ENCODE measurements around the gene GPR39.

GPR39 gene

GRCh38 chr2:132597166-132597565 lies 180.6 kb downstream of the GPR39 start:
- H3K4me3 ChIP-seq (ENCODE audit: low read depth, low read length), result no peak overlapping the region

GRCh38 chr2:132597831-132598230 lies 181.2 kb downstream of the GPR39 start:
- H3K4me3 ChIP-seq (ENCODE audit: low read depth, low read length), result no peak overlapping the region

GRCh38 chr2:132598536-132598935 lies 181.9 kb downstream of the GPR39 start:
- no peak overlapping the region for H3K4me3 ChIP-seq (ENCODE audit: low read depth, low read length)

- H3K4me3 ChIP-seq (ENCODE audit: low read depth, low read length), result no peak overlapping the region
Measured at GRCh38 chr2:132599556-132599955, 183.0 kb downstream of the GPR39 start.

GRCh38 chr2:132604561-132604960 lies 188.0 kb downstream of the GPR39 start:
- no peak overlapping the region for H3K4me3 ChIP-seq (ENCODE audit: low read depth, low read length)

- no peak overlapping the region for H3K4me3 ChIP-seq (ENCODE audit: low read depth, low read length)
Measured at GRCh38 chr2:132605236-132606180, 188.9 kb downstream of the GPR39 start.

GRCh38 chr2:132606649-132607048 lies 190.0 kb downstream of the GPR39 start:
- no peak overlapping the region for H3K4me3 ChIP-seq (ENCODE audit: low read depth, low read length)

- H3K4me3 ChIP-seq (ENCODE audit: low read depth, low read length), result no peak overlapping the region
Measured at GRCh38 chr2:132607426-132608090, 191.0 kb downstream of the GPR39 start.

GRCh38 chr2:132608311-132608710 lies 191.7 kb downstream of the GPR39 start:
- H3K4me3 ChIP-seq (ENCODE audit: low read depth, low read length), result no peak overlapping the region

- no peak overlapping the region for H3K4me3 ChIP-seq (ENCODE audit: low read depth, low read length)
Measured at GRCh38 chr2:132609101-132609890, 192.7 kb downstream of the GPR39 start.

- no peak overlapping the region for H3K4me3 ChIP-seq (ENCODE audit: low read depth, low read length)
Measured at GRCh38 chr2:132611719-132612118, 195.1 kb downstream of the GPR39 start.

- H3K4me3 ChIP-seq (ENCODE audit: low read depth, low read length), result no peak overlapping the region
Measured at GRCh38 chr2:132615329-132616085, 198.9 kb downstream of the GPR39 start.

- no peak overlapping the region for H3K4me3 ChIP-seq (ENCODE audit: low read depth, low read length)
Measured at GRCh38 chr2:132617989-132618388, 201.4 kb downstream of the GPR39 start.

- H3K4me3 ChIP-seq (ENCODE audit: low read depth, low read length), result no peak overlapping the region
Measured at GRCh38 chr2:132618734-132619133, 202.1 kb downstream of the GPR39 start.

GRCh38 chr2:132620115-132620514 lies 203.5 kb downstream of the GPR39 start:
- H3K4me3 ChIP-seq (ENCODE audit: low read depth, low read length), result no peak overlapping the region

GRCh38 chr2:132621131-132621875 lies 204.7 kb downstream of the GPR39 start:
- H3K4me3 ChIP-seq (ENCODE audit: low read depth, low read length), result no peak overlapping the region

- H3K4me3 ChIP-seq (ENCODE audit: low read depth, low read length), result no peak overlapping the region
Measured at GRCh38 chr2:132623096-132623839, 206.7 kb downstream of the GPR39 start.

- no peak overlapping the region for H3K4me3 ChIP-seq (ENCODE audit: low read depth, low read length)
Measured at GRCh38 chr2:132627536-132627935, 210.9 kb downstream of the GPR39 start.

GRCh38 chr2:132632000-132632649 lies 215.5 kb downstream of the GPR39 start:
- H3K4me3 ChIP-seq (ENCODE audit: low read depth, low read length), result no peak overlapping the region
